NCI-H2227 treated with DMSO at 0.1 percent for 48 hours (cell line): ENCODE data around the gene ISCU.
"Not testable (repeated sequence)": the region's sequence is repeated elsewhere in the genome, so short reads cannot be mapped to it uniquely, and the experiment has no call there.

Experiments used
- DNase-seq: peaks from one replicate; lab custom pipeline; 2025; lab: John Stamatoyannopoulos, UW

The ISCU gene

DNA sequence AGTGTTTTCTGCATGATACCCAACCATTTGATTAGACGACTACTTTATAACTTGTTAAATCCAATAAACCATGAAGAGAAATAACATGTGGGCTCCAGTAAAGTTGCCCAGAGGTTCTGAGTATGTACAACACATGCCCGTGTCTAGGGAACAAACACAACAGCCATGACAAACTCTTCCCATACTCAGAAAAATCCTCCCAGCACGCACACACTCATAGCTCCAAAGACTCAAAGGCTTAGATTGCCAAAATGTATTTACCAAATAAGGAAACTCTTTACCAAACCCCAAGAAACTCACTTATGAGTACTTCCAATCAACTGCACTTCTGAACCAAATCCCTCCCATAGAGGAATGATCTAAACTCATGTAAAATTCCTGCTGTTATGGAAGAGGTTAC lies 18.7 kb upstream of the ISCU start:
- no peak for DNase-seq

- DNase-seq = no peak
Observed at GRCh38 chr12:108547686-108548085, 14.7 kb upstream of the ISCU start.

DNA sequence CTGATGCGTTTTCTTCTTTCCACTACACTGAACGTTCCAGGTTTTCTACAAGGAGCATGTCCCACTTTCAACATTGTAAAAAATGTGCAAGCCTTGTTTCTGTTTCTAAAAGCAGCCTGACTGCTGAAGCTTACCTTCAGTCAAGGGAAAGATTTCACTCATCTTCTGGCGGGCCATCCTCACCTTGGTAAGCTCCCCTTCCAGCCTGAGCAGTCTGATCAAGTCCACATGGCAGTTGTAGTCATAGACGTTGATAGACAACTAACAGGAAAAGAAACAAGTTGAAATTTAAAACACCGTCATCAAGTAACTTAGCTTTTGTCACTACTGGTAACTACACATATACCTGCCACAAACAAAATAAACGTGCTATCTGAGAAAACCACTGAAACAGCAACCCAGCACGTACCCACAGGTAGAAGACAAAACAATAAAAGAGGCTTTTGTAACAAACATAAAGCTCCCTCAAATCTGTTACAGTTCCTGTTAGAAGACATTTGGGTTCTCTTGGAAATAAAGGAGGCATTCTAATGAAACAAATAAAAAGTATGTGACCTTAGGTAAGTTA lies 13.4 kb upstream of the ISCU start:
- DNase-seq = no peak

- DNase-seq = no peak
Observed at GRCh38 chr12:108551535-108551934, 10.9 kb upstream of the ISCU start.

DNA sequence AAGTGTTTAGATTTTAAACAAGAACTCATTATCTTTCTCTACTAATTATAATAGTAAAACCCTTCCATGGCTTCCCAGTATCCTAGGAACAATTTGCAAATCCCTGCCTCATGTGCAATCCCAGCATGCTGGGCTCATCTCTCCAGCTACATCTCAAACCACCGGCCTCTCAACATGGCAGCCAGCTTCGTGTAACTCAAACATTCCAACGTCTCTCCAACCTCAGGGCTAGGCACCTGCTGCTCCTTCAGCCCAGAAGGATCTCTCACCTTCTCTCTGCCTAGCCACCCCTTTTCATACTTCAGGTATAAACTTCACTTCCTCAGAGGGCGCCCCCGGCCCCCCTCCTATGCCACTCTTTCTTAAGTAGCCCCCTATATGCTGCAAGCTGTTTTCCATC lies 8.6 kb upstream of the ISCU start:
- no peak for DNase-seq

DNA sequence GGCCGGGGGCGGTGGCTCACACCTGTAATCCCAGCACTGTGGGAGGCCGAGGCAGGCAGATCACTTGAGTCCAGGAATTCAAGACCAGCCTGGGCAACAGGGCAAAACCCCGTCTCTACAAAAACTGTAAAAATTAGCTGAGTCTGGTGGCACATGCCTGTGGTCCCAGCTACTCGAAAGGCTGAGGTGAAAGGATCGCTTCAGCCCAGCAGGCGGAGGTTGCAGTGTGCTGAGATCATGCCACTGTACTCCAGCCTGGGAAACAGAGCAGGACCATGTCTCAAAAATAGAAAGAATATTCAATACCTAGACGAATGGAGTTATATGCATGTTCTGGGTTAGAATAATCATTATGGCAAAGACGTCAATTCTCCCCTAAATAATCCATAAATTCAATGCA lies 7.0 kb upstream of the ISCU start:
- not testable (repeated sequence) for DNase-seq

DNA sequence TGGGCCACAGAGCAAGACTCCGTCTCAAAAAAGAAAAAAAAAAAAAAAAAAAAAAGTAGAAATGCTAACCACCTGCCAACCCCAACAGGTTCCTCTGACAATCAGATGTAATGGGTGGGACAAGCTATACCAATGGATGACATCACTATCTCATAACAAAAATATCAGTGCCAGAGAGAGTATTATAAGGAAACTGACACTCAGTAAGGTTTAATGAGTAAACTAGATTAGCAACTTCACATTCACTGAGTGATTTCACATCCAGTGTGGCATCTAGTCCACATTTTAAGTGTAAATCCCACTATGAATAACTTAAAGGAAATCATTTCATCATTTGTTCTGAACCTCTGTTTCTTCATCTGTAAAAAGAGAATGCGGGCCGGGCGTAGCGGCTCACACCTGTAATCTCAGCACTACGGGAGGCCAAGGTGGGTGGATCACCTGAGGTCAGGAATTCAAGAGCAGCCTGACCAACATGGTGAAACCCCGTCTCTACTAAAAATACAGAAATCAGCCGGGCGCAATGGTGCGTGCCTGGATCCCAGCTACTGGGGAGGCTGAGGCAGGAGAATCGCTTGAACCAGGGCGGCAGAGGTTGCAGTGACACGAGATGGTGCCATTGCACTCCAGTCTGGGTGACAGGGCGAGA lies 3.3 kb upstream of the ISCU start:
- no peak for DNase-seq

GRCh38 chr12:108559748-108560147 lies 2.6 kb upstream of the ISCU start:
- no peak for DNase-seq

- no peak for DNase-seq
Observed at GRCh38 chr12:108560321-108560721, 2.1 kb upstream of the ISCU start.

- DNase-seq = peak; percentile 93
Observed at GRCh38 chr12:108560752-108561719, 1.4 kb upstream of the ISCU start, which contains the start of gene SART3. Gene SART3 (minus strand): TSS chr12:108561173. CDS start chr12:108561154, 19 bp downstream.

DNA sequence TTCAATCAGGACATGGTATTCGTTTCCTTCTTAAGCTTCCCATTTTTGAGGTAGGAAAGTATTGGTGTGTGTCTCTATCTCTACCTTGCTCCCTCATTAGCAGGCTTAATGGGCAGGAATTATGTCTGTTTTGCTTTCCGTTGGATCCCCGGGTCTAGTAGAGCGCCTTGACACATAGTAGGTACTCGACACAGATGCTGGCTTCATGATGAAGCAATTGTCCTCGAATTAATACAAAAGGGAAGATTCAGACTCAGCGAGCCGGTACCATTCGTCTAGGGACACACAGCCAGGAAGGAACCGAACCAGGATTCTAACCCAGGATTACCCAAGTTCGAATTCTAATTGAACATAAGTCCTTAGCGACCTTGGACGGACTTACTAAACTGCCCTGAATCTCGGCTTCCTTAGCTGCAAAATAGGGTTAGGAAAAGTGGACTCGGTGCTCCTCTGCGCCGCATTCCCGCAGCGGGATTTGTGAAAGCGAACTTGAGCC lies 496 bp upstream of the ISCU start:
- DNase-seq = no peak

DNA sequence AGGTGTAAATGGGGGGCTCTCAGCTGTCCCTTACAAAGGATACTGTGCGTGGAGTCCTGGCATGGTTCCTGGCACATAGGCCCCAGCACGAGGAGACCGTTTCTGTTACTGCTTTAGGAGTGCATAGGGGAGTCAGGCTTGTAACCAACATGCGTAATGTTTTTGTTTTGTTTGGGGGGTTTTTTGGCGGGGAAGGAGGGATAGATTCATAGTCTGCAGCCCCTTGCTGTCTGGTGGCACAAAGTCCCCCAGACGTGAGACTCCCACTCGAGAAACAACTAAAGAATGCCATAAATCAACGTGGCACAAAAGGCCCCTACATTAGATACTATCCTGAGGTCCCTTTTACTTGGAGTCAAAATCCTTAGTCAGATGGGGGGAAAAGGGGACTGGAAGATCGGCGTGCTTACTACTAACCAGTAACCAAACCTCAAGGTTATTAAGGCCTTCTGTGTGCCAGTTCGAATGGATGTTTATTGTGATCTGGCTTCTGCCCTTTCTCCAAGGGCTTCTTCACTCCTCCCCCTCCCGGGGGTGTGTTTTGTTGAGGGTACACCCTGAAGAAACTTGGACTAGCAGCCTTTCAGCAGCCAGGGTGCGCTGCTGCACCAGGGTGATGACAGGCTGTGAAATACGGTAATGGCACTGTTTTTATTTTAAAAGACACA lies 874 bp downstream of the ISCU start:
- DNase-seq = peak; percentile 80

GRCh38 chr12:108563804-108564151 lies 1.4 kb downstream of the ISCU start:
- DNase-seq = no peak

GRCh38 chr12:108564724-108565123 lies 2.3 kb downstream of the ISCU start:
- DNase-seq = no peak

- DNase-seq = no peak
Observed at GRCh38 chr12:108565146-108565545, 2.8 kb downstream of the ISCU start.

- no peak for DNase-seq
Observed at GRCh38 chr12:108565976-108566375, 3.6 kb downstream of the ISCU start.

GRCh38 chr12:108566452-108566851 lies 4.1 kb downstream of the ISCU start:
- DNase-seq = no peak

GRCh38 chr12:108567406-108568337 lies 5.3 kb downstream of the ISCU start:
- DNase-seq = no peak

- no peak for DNase-seq
Observed at GRCh38 chr12:108568338-108569154, 6.2 kb downstream of the ISCU start.
